Uterus (tissue), 4 donors: ENCODE data around the gene SRPRB. TPM values are rescaled to one million over a fixed set of nuclear protein-coding genes. Genes with fewer than 3 reads are reported as not detected.

ENCODE experiments used
- DNase-seq, 2 donors: peaks; one replicate each; pipeline ENCODE4 v3.0.0-alpha.2; 2019 to 2020
- H3K27ac ChIP-seq, 2 donors: fragments of 200-600 bp; sonication (generic); 1 replicate in 1 of 2; 2 replicates in 1 of 2; pipeline ENCODE4 v1.5.1; 2016 to 2018
- H3K27me3 ChIP-seq, 2 donors: fragments of 200-600 bp; sonication (generic); one replicate each; pipeline ENCODE4 v1.5.1; 2018 to 2019; ENCODE audit warnings: control low read depth in 1 of 2
- H3K36me3 ChIP-seq, 2 donors: fragments of 200-600 bp; sonication (generic); one replicate each; pipeline ENCODE4 v1.5.1; 2019; ENCODE audit warnings: control low read depth in 1 of 2
- H3K4me1 ChIP-seq, 2 donors: fragments of 200-600 bp; sonication (generic); one replicate each; pipeline ENCODE4 v1.5.1; 2018 to 2019; ENCODE audit warnings: control low read depth in 1 of 2
- H3K4me3 ChIP-seq, 2 donors: fragments of 200-600 bp; sonication (generic); 1 replicate in 1 of 2; 2 replicates in 1 of 2; pipeline ENCODE4 v1.5.1; 2018 to 2019; ENCODE audit warnings: mild to moderate bottlenecking in 1 of 2
- H3K9me3 ChIP-seq, 2 donors: fragments of 200-600 bp; sonication (generic); one replicate each; pipeline ENCODE4 v1.5.1; 2019; ENCODE audit warnings: control low read depth in 1 of 2
- POLR2A ChIP-seq, 2 donors: fragments of 450-650 bp; IDR thresholded peaks; one replicate each; pipeline ENCODE4 v1.6.1; 2016; ENCODE audit warnings: antibody characterized with exemption in 2 of 2, mild to moderate bottlenecking in 1 of 2, moderate library complexity in 1 of 2
- intact Hi-C: fragments of 100-400 bp; cut with DNase I; formaldehyde crosslinking; loops from one replicate; pipeline ENCODE4 v1.15.1; 2023; ENCODE audit warnings: low total_unique reads
- total RNA-seq, 4 donors: library from RNA; depleted of rRNA in 3 of 4; stranded (reverse); fragments of >200 nt in 3 of 4; gene quantifications; one replicate each; pipeline versions ENCODE4 v1.1.0 to v1.2.4, GENCODE V29; 2014 to 2023
- TF ChIP-seq, protein P1 (sequence below), 4 experiments: fragments of 200-600 bp in 2 of 4; fragments of 450-650 bp in 2 of 4; sonication (generic) in 2 of 4; IDR thresholded peaks; one replicate each; pipeline ENCODE4 v1.5.1; 2016 to 2019; ENCODE audit warnings: antibody characterized with exemption in 4 of 4, mild to moderate bottlenecking in 2 of 4, moderate library complexity in 1 of 4
- donor health status: DM: yes; HTN: yes; CAD: no.

Gene SRPRB
- total RNA-seq: 10 to 100 TPM; 12.0 to 66.2 (median 28.9) TPM

DNA sequence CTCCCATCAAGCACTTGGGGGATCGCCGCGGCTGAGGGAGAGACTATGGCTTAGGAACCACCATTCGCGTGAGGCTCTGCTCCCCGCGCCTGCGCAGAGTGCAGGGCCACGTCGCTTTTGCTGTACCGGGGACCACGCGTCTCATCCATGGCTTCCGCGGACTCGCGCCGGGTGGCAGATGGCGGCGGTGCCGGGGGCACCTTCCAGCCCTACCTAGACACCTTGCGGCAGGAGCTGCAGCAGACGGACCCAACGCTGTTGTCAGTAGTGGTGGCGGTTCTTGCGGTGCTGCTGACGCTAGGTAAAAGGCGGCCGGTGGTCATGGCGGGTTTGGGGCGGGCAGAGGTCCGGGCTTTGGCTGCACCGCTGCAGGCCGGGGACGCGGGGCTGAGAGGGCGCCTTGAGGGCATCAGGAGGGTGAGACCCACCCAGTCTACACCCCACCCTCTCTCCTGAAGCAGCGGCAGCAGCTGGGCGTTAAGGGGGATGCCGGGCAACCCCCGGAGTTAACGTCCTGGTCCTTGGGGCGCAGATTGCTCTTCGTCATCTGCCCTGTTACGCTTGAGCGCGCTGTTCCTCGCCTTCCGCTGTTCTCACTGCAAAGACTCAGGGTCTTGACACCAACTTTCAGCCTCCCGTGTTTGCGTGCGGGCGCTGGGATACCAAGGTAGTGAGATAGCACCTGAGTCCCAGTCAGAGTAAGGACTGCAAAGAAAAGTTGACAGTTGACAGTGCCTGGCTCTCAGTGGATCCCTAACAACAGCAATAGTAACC lies at the start of gene SRPRB:
Gene SRPRB (plus strand): TSS at position 114 of the 774 bp plus-strand sequence. CDS start 34 bp downstream, at position 148.
- Histone ChIP-seq H3K27me3 (no peaks in the 10 kb centered on the region), H3K4me3 (peak within 1 kb of the TSS; percentile 72 to 92), H3K27ac (peak within 1 kb of the TSS; percentile 55 to 65), H3K36me3 (no peaks in the 10 kb centered on the region), H3K9me3 (no peaks in the 10 kb centered on the region), H3K4me1 (no peaks in the 10 kb centered on the region)
- intact Hi-C loops: no loop called here
- TF ChIP-seq, protein P1, sequence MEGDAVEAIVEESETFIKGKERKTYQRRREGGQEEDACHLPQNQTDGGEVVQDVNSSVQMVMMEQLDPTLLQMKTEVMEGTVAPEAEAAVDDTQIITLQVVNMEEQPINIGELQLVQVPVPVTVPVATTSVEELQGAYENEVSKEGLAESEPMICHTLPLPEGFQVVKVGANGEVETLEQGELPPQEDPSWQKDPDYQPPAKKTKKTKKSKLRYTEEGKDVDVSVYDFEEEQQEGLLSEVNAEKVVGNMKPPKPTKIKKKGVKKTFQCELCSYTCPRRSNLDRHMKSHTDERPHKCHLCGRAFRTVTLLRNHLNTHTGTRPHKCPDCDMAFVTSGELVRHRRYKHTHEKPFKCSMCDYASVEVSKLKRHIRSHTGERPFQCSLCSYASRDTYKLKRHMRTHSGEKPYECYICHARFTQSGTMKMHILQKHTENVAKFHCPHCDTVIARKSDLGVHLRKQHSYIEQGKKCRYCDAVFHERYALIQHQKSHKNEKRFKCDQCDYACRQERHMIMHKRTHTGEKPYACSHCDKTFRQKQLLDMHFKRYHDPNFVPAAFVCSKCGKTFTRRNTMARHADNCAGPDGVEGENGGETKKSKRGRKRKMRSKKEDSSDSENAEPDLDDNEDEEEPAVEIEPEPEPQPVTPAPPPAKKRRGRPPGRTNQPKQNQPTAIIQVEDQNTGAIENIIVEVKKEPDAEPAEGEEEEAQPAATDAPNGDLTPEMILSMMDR (IDR thresholded peaks at IDR 0.05): peak in 2 of 4 experiments; percentile 16 to 19
- TF ChIP-seq POLR2A (IDR thresholded peaks at IDR 0.05): peak; percentile 35 to 54
- peak; percentile 91 for DNase-seq

- Histone ChIP-seq H3K9me3 (no peaks in the 10 kb centered on the region), H3K27ac (no peak overlapping the region), H3K4me3 (no peak overlapping the region), H3K4me1 (no peaks in the 10 kb centered on the region), H3K27me3 (no peaks in the 10 kb centered on the region), H3K36me3 (no peaks in the 10 kb centered on the region)
- DNase-seq: no peak
- TF ChIP-seq, protein P1 (IDR thresholded peaks at IDR 0.05): no peak
- TF ChIP-seq POLR2A (IDR thresholded peaks at IDR 0.05): no peak
- intact Hi-C loops: no loop called here
These were observed 48.6 kb upstream of the SRPRB start for GRCh38 chr3:133756716-133757694.

DNA sequence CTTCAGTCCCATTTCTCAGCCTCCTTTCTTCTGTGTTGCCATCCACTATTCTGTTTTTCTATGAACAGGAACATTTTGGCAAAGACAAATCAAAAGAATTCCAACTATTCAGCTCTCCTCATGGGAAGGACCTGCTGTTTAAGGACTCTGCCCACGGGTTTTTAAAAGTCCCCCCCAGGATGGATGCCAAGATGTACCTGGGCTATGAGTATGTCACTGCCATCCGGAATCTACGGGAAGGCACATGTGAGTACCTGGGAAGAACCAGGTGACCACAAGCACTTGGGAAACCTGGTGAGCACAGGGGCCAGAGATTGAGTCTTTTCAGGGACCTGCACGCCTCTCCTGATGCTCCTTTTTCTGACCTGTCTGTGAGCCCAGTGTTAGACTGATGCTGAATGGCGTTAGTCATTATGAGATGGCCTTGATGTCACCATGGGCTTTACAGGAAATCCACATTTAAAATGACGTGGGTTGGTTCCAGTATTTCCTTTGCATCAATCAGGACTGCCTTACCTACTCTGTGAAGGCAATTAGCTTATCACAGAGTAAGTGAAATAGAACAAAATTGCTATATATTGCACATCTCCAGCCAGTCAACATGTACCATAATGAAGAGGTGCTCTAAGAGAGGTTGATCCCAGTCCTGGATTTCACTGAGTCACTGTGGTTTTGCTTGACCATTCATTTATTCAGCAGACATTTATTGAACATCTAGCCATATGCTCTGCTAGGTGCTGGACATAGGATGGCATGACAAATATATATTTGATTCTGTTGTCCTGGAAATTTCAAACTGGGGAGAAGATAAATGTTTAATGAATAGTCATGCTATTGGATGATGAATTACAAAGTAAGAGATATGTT lies 47.7 kb upstream of the SRPRB start:
- Histone ChIP-seq H3K27ac (no peak overlapping the region), H3K36me3 (no peaks in the 10 kb centered on the region), H3K9me3 (no peaks in the 10 kb centered on the region), H3K4me1 (no peaks in the 10 kb centered on the region), H3K4me3 (no peak overlapping the region), H3K27me3 (no peaks in the 10 kb centered on the region)
- no peak for DNase-seq
- intact Hi-C loops: no loop called here
- TF ChIP-seq, protein P1 (IDR thresholded peaks at IDR 0.05): no peak
- TF ChIP-seq POLR2A (IDR thresholded peaks at IDR 0.05): no peak

DNA sequence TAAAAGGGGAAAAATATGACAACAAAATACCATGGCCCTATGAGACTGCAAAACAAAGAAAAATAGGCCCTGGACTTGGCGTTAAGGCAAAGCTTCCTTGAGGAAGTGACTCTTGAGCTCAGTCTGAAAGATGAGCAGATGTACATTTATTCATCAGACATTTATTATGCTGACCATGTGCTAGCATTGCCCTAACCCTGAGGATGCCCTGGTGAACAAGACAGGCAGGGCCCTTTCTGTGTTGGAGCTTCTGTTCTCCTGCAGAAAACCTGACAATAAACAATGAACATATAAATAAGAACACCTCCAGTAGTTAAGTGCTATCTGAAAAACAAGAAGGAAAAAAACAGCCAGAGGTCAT lies 47.1 kb upstream of the SRPRB start:
- Histone ChIP-seq H3K4me1 (no peaks in the 10 kb centered on the region), H3K27ac (no peak overlapping the region), H3K9me3 (no peaks in the 10 kb centered on the region), H3K4me3 (no peak overlapping the region), H3K27me3 (no peaks in the 10 kb centered on the region), H3K36me3 (no peaks in the 10 kb centered on the region)
- DNase-seq: no peak
- intact Hi-C loops: no loop called here
- TF ChIP-seq POLR2A (IDR thresholded peaks at IDR 0.05): no peak
